Calu3 (cell line): ENCODE data around the gene NPC1L1. TPM values are rescaled to one million over a fixed set of nuclear protein-coding genes. Genes with fewer than 3 reads are reported as not detected.

Experiments used
- BruUV-seq: library from RNA; stranded (reverse); fragments of 400-500 nt; replicated peaks from 2 replicates; lab custom pipeline; 2021; lab: Mats Ljungman, UMichigan
- CTCF ChIA-PET: fragments of 300-600 bp; sonication (Branson Sonifier 250); formaldehyde crosslinking; loops from one replicate; lab custom pipeline; 2022; ENCODE audit warnings: antibody characterized with exemption; lab: Charles Lee
- DNase-seq: peaks from one replicate; pipeline ENCODE4 v3.0.0; 2022
- H3K27ac Mint-ChIP-seq: one replicate; pipeline ENCODE4 v1.8.0; 2022; ENCODE audit warnings: mixed read lengths; ENCODE audit not compliant: unreplicated experiment
- H3K27me3 Mint-ChIP-seq: one replicate; pipeline ENCODE4 v1.8.0; 2022; ENCODE audit warnings: mixed read lengths; ENCODE audit not compliant: unreplicated experiment
- H3K36me3 Mint-ChIP-seq: one replicate; pipeline ENCODE4 v1.8.0; 2022; ENCODE audit warnings: mild to moderate bottlenecking, moderate library complexity, mixed read lengths; ENCODE audit not compliant: insufficient read depth, unreplicated experiment
- H3K4me1 Mint-ChIP-seq: one replicate; pipeline ENCODE4 v1.8.0; 2022; ENCODE audit warnings: mild to moderate bottlenecking, low read depth, mixed read lengths; ENCODE audit not compliant: unreplicated experiment
- H3K4me3 Mint-ChIP-seq: one replicate; pipeline ENCODE4 v1.8.0; 2022; ENCODE audit warnings: mild to moderate bottlenecking, low read depth, moderate library complexity, mixed read lengths; ENCODE audit not compliant: unreplicated experiment
- H3K9me3 Mint-ChIP-seq: one replicate; pipeline ENCODE4 v1.8.0; 2022; ENCODE audit warnings: low read depth, mixed read lengths; ENCODE audit not compliant: unreplicated experiment
- CTCF ChIP-seq: fragments of 200-600 bp; IDR thresholded peaks from one replicate; pipeline ENCODE4 v1.8.0; 2022; ENCODE audit warnings: antibody characterized with exemption; ENCODE audit not compliant: unreplicated experiment
- intact Hi-C: fragments of 100-400 bp; cut with micrococcal nuclease; formaldehyde crosslinking; loops from one replicate; pipeline ENCODE4 v1.10.0; 2022; ENCODE audit not compliant: unreplicated experiment
- total RNA-seq: library from RNA; stranded (reverse); gene quantifications from 2 replicates; pipeline ENCODE4 v1.2.3, GENCODE V29; 2022

Gene NPC1L1
- total RNA-seq, 1 experiment from 2014 or later: 46.0 TPM

DNA sequence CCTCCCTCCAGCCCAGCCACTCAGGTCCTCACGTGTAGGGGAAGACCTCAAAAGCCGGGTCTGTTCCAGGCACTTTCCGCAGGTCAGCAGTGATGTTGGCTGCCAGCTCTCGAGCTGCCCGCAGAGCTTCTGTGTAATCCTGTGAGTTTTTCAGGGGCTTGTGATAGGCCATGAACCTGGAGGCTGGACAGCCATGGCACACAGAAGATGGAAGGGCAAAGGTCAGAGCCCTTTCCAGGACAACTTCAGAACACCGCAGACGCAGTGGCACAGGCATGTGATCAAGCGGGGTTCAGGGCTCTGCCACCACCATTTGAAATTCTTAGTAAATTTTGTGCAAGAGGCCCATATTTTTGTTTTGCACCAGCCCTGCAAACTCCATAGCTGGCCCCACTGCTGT lies 24.0 kb downstream of the NPC1L1 start:
- Mint-ChIP-seq H3K27me3 (no peaks in the 10 kb centered on the region), H3K4me1 (peaks cover 1% of the 10 kb centered on the region), H3K9me3 (no peaks in the 10 kb centered on the region), H3K36me3 (peaks cover 23% of the 10 kb centered on the region), H3K27ac (no peak overlapping the region), H3K4me3 (no peak overlapping the region)
- CTCF ChIA-PET: no interaction called here
- BruUV-seq: no TSS peak
- TF ChIP-seq CTCF: no peak
- no peak for DNase-seq
- intact Hi-C loops: no loop called here

GRCh38 chr7:44515590-44516268 lies 25.4 kb downstream of the NPC1L1 start:
- no TSS peak for BruUV-seq
- no peaks in the 10 kb centered on the region for H3K27me3 Mint-ChIP-seq
- H3K27ac Mint-ChIP-seq: no peak overlapping the region
- H3K36me3 Mint-ChIP-seq: peaks cover 32% of the 10 kb centered on the region
- DNase-seq: no peak
- intact Hi-C loops: no loop called here
- TF ChIP-seq CTCF: no peak
- CTCF ChIA-PET: interaction anchor here (1.2 kb wide), 1 partner anchor 26 kb away, joined by 3 read pairs; the partner anchor contains the start of gene NPC1L1
- H3K9me3 Mint-ChIP-seq: no peaks in the 10 kb centered on the region
- peaks cover 14% of the 10 kb centered on the region for H3K4me1 Mint-ChIP-seq
- H3K4me3 Mint-ChIP-seq: no peak overlapping the region

GRCh38 chr7:44512736-44513135 lies 28.4 kb downstream of the NPC1L1 start:
- Mint-ChIP-seq H3K4me1 (peaks cover 14% of the 10 kb centered on the region), H3K4me3 (no peak overlapping the region), H3K9me3 (no peaks in the 10 kb centered on the region), H3K27ac (peak overlapping the region; percentile 50), H3K27me3 (no peaks in the 10 kb centered on the region), H3K36me3 (peaks cover 36% of the 10 kb centered on the region)
- intact Hi-C loops: no loop called here
- CTCF ChIA-PET: no interaction called here
- no peak for DNase-seq
- TSS peak; percentile 21 for BruUV-seq
- TF ChIP-seq CTCF: no peak

GRCh38 chr7:44511863-44512468 lies 29.2 kb downstream of the NPC1L1 start:
- CTCF ChIA-PET: interaction anchor here (0.6 kb wide), 1 partner anchor 34 kb away, joined by 8 read pairs; no protein-coding TSS in a partner anchor
- intact Hi-C loops: no loop called here
- H3K4me3 Mint-ChIP-seq: peak overlapping the region; percentile 10
- H3K4me1 Mint-ChIP-seq: peaks cover 17% of the 10 kb centered on the region
- H3K27ac Mint-ChIP-seq: peak overlapping the region; percentile 50
- H3K27me3 Mint-ChIP-seq: no peaks in the 10 kb centered on the region
- no peak for TF ChIP-seq CTCF
- no TSS peak for BruUV-seq
- DNase-seq: no peak
- peaks cover under 1% of the 10 kb centered on the region for H3K9me3 Mint-ChIP-seq
- peaks cover 31% of the 10 kb centered on the region for H3K36me3 Mint-ChIP-seq
